Gastrocnemius medialis (tissue), 4 donors: ENCODE results near the gene RPA3. TPM values are rescaled to one million over a fixed set of nuclear protein-coding genes. Genes with fewer than 3 reads are reported as not detected.

ENCODE experiments used
- ATAC-seq, 2 donors: fragments of 150-250 bp; one replicate each; pipeline ENCODE4 v1.9.1; 2016
- DNase-seq, 2 donors: peaks; one replicate each; pipeline ENCODE4 v3.0.0-alpha.2; 2019
- H3K27ac ChIP-seq, 4 donors: fragments of 200-600 bp; sonication (generic); 1 replicate in 1 of 4; 2 replicates in 3 of 4; pipeline ENCODE4 v1.5.1; 2016 to 2018; ENCODE audit warnings: mild to moderate bottlenecking in 2 of 4, moderate library complexity in 1 of 4
- H3K27me3 ChIP-seq, 3 donors: fragments of 200-600 bp; sonication (generic) in 2 of 3; 1 replicate in 1 of 3; 2 replicates in 2 of 3; pipeline versions ENCODE4 v1.5.1 to v1.6.0; 2016 to 2019; ENCODE audit warnings: mild to moderate bottlenecking in 1 of 3, moderate library complexity in 1 of 3
- H3K36me3 ChIP-seq, 2 donors: fragments of 200-600 bp; sonication (generic) in 1 of 2; one replicate each; pipeline ENCODE4 v1.5.1; 2017 to 2018
- H3K4me1 ChIP-seq, 2 donors: fragments of 200-600 bp; sonication (generic) in 1 of 2; one replicate each; pipeline ENCODE4 v1.5.1; 2016 to 2017; ENCODE audit warnings: mild to moderate bottlenecking in 2 of 2
- H3K4me3 ChIP-seq, 4 donors: fragments of 200-600 bp; sonication (generic) in 3 of 4; 1 replicate in 1 of 4; 2 replicates in 3 of 4; pipeline ENCODE4 v1.5.1; 2016 to 2019; ENCODE audit warnings: mild to moderate bottlenecking in 2 of 4
- H3K9me3 ChIP-seq, 3 donors: fragments of 200-600 bp; sonication (generic) in 2 of 3; 1 replicate in 1 of 3; 2 replicates in 2 of 3; pipeline ENCODE4 v1.5.1; 2016 to 2019
- POLR2A ChIP-seq, 2 donors: fragments of 450-650 bp; IDR thresholded peaks; one replicate each; pipeline ENCODE4 v1.6.1; 2017; ENCODE audit warnings: antibody characterized with exemption in 2 of 2, mild to moderate bottlenecking in 2 of 2, moderate library complexity in 2 of 2
- in situ Hi-C, 4 donors: fragments of 200-750 bp; cut with MboI; loops; one replicate each; pipeline versions ENCODE4 v1.15.0 to v1.8.0; 2017; ENCODE audit warnings: low sequenced_read_pairs in 4 of 4
- intact Hi-C: fragments of 100-400 bp; cut with DNase I; formaldehyde crosslinking; loops from one replicate; pipeline ENCODE4 v1.15.1; 2023; ENCODE audit warnings: low total_unique reads
- total RNA-seq, 4 donors: library from RNA; depleted of rRNA; stranded (reverse); fragments of >200 nt; gene quantifications; one replicate each; pipeline versions ENCODE4 v1.1.0 to v1.2.3, GENCODE V29; 2016
- TF ChIP-seq, protein P1 (sequence below), 5 experiments: fragments of 450-650 bp in 3 of 5; fragments of 200-600 bp in 2 of 5; sonication (generic) in 2 of 5; IDR thresholded peaks in 4 of 5; conservative IDR thresholded peaks in 1 of 5; 1 replicate in 4 of 5; 2 replicates in 1 of 5; pipeline ENCODE4 v1.5.1; 2016 to 2019; ENCODE audit warnings: antibody characterized with exemption in 5 of 5, mild to moderate bottlenecking in 3 of 5, moderate library complexity in 3 of 5

RPA3 gene
- total RNA-seq, 4 donors from 2014 or later: 4.7 to 14.3 (median 12.5) TPM

DNA sequence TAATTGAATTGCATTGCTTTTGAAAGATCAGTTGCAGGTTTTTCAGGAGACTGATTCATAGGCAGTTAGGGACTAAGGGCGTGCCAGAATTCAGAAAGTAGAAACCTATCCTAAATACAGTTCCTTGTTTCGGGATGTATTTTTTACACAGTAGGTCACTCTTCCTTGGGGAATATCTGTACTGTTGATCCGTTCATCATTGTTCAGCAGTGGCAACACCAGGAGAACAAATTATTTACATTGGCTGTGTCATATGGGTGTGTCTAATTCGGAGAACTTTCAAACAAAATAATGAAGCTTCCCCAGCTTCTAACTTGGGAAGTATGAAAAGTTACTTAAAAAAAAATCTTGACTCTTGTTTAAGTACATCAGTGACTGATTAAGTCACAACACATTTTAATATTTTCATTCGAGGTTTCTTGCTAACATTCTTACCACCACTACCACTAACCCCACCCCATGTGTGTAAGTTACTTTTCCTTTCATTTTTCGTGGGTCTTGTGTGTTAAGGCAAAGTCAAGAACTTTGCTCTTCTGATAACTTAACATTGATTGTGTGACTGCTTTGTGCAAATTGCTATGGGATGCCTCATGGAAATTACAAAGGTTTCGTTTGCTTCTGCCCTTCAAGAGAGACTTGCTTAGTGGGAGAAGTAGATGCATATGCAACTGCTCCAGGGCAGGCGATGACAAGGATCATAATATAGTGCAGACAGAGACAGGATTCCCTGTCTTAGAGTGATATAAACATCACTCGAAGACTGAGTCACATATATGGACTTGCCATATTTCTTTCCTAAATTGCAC is 43.8 kb upstream of the RPA3 start:
- no peak for DNase-seq
- in situ Hi-C loops (loop anchor here in 2 of 4 donors (10.0 to 25.0 kb wide), 3 partner anchors 337 to 453 kb away; no protein-coding TSS in a partner anchor), intact Hi-C loops (loop anchor here (1.0 to 5.0 kb wide), 2 partner anchors 81 to 455 kb away; no protein-coding TSS in a partner anchor)
- H3K4me3 ChIP-seq: peak overlapping the region; percentile 32 to 50 (median 40)
- H3K27ac ChIP-seq: peak overlapping the region; percentile 21 to 70 (median 58)
- peaks cover 9 to 14% of the 10 kb centered on the region in 2 donors for H3K4me1 ChIP-seq
- H3K36me3 ChIP-seq: no peaks in the 10 kb centered on the region
- no peaks in the 10 kb centered on the region for H3K27me3 ChIP-seq
- peak; percentile 41 to 45 for ATAC-seq
- H3K9me3 ChIP-seq: no peaks in the 10 kb centered on the region
- TF ChIP-seq, protein P1, sequence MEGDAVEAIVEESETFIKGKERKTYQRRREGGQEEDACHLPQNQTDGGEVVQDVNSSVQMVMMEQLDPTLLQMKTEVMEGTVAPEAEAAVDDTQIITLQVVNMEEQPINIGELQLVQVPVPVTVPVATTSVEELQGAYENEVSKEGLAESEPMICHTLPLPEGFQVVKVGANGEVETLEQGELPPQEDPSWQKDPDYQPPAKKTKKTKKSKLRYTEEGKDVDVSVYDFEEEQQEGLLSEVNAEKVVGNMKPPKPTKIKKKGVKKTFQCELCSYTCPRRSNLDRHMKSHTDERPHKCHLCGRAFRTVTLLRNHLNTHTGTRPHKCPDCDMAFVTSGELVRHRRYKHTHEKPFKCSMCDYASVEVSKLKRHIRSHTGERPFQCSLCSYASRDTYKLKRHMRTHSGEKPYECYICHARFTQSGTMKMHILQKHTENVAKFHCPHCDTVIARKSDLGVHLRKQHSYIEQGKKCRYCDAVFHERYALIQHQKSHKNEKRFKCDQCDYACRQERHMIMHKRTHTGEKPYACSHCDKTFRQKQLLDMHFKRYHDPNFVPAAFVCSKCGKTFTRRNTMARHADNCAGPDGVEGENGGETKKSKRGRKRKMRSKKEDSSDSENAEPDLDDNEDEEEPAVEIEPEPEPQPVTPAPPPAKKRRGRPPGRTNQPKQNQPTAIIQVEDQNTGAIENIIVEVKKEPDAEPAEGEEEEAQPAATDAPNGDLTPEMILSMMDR (IDR thresholded peaks at IDR 0.05 in 4 of 5, conservative IDR thresholded peaks at IDR 0.05 in 1 of 5): no peak

DNA sequence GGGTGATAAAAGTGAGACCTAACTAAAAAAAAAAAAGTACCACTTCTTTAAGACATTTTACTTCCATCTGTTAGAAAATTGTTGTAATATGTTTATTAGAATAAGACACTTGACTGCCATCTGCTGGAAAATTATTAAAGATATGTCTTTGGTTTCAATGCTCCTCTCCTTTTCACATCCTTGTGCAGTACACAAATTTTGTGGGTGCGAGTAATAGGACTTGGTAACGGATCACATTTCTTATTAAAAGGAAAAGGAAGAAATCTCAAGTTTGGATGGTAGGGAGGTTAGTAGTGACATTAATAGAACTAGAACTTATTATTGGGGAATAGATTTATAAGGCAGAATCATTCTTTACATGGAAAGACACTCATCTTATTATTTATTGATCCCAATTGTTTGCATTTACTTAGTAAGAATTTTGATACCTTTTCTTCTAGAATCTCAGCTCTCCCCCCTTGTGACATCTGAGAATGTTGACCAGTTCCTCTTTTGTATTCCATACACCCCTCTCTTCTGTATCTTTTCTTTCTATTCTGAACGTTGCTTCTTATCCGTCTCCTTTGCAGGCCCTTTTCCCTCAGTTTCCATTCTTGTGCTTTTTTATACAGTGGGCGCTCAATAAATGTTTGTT is 43.0 kb upstream of the RPA3 start:
- Histone ChIP-seq H3K27ac (peak overlapping the region; percentile 21 to 70 (median 58)), H3K27me3 (no peaks in the 10 kb centered on the region), H3K4me1 (peaks cover 9 to 14% of the 10 kb centered on the region in 2 donors), H3K9me3 (no peaks in the 10 kb centered on the region), H3K4me3 (peak overlapping the region; percentile 32 to 50 (median 40)), H3K36me3 (no peaks in the 10 kb centered on the region)
- ATAC-seq (peak; percentile 62 to 63), DNase-seq (no peak)
- intact Hi-C loops (loop anchor here (1.0 to 5.0 kb wide), 2 partner anchors 80 to 456 kb away; no protein-coding TSS in a partner anchor), in situ Hi-C loops (loop anchor here in 2 of 4 donors (10.0 to 25.0 kb wide), 3 partner anchors 337 to 453 kb away; no protein-coding TSS in a partner anchor)
- TF ChIP-seq POLR2A (IDR thresholded peaks at IDR 0.05): no peak
- TF ChIP-seq, protein P1 (IDR thresholded peaks at IDR 0.05 in 4 of 5, conservative IDR thresholded peaks at IDR 0.05 in 1 of 5): peak; percentile 29 to 58 (median 40)

DNA sequence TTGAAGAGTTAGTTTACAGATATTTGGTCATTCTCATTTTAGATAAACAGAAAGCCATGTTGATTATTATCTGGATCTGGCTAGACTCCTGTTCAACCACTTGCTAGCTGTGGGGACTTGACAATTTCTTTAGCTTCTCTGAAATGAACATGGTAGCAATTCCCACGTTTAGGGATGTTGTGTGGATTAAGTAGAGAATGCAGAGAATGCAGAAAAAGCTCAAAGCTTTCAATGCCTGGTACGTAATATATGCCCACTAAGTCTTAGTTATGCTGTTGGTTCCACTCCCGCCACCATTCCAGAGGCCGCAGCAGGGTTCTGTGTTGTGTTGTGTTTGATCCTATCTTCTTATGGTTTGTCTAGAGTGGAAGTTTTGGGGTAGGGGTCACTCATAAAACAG is 39.2 kb upstream of the RPA3 start:
- Histone ChIP-seq H3K4me1 (peaks cover 9 to 11% of the 10 kb centered on the region in 2 donors), H3K27ac (no peak overlapping the region), H3K4me3 (no peak overlapping the region), H3K9me3 (no peaks in the 10 kb centered on the region), H3K27me3 (no peaks in the 10 kb centered on the region), H3K36me3 (no peaks in the 10 kb centered on the region)
- ATAC-seq (no peak), DNase-seq (no peak)
- intact Hi-C loops (no loop called here), in situ Hi-C loops (loop anchor here (5.0 to 25.0 kb wide), 3 partner anchors 73 to 455 kb away; no protein-coding TSS in a partner anchor)
- TF ChIP-seq, protein P1 (IDR thresholded peaks at IDR 0.05 in 4 of 5, conservative IDR thresholded peaks at IDR 0.05 in 1 of 5): no peak
- no peak for TF ChIP-seq POLR2A (IDR thresholded peaks at IDR 0.05)

DNA sequence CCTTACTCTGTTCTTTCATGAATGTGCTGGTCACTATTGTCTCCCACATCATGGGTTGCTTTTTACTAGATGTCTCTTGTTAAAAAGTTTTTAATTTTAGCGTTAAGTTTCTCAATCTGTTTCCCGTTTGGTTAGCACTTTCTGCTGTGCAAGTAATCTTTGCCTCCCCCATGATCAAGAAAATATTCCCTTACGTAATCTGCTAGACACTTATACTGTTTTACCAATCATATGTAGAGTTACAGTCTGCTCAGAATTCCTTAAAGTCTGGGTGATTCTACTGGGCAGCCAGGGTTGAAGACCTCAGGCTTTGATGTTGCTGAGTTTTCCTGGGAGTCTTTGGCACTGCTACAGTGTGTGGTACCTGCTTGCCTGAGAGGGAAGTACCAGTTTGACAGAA is 38.2 kb upstream of the RPA3 start:
- DNase-seq (no peak), ATAC-seq (no peak)
- Histone ChIP-seq H3K4me1 (peaks cover 2 to 3% of the 10 kb centered on the region in 2 donors), H3K27me3 (no peaks in the 10 kb centered on the region), H3K27ac (no peak overlapping the region), H3K9me3 (no peaks in the 10 kb centered on the region), H3K36me3 (no peaks in the 10 kb centered on the region), H3K4me3 (no peak overlapping the region)
- in situ Hi-C loops: loop anchor here (5.0 to 25.0 kb wide), 3 partner anchors 72 to 456 kb away; no protein-coding TSS in a partner anchor
- intact Hi-C loops: no loop called here
- no peak for TF ChIP-seq POLR2A (IDR thresholded peaks at IDR 0.05)
- TF ChIP-seq, protein P1 (IDR thresholded peaks at IDR 0.05 in 4 of 5, conservative IDR thresholded peaks at IDR 0.05 in 1 of 5): no peak
